HG03060 (cell line): ENCODE data around the gene SYPL1.

Experiments used
- ATAC-seq: cut with Tn5 transposase; IDR thresholded peaks from one replicate; pipeline ENCODE4 v1.9.1; 2021; ENCODE audit warnings: low read depth, moderate number of reproducible peaks; ENCODE audit not compliant: unreplicated experiment

The SYPL1 gene

GRCh38 chr7:106124186-106124585 is 12.1 kb upstream of the SYPL1 start:
- no peak for ATAC-seq

DNA sequence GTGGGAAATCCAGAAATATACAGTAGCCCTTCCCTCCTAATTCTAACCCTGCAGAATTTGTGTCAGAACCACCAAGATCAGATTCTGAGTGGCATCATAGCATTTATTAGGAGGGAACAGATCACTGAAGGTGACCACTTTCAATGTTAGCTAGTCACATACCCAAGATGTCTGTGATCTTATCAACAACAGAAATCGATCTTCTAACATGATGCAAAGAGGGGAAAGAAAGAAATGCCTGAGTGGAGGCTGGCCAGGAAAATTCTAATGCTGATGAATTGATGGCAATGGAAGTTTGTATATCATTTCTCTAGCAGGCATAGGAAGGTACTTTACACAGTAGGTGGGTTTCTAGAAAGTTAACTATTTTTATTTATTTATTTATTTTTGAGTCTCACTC is 10.6 kb upstream of the SYPL1 start:
- ATAC-seq = no peak

DNA sequence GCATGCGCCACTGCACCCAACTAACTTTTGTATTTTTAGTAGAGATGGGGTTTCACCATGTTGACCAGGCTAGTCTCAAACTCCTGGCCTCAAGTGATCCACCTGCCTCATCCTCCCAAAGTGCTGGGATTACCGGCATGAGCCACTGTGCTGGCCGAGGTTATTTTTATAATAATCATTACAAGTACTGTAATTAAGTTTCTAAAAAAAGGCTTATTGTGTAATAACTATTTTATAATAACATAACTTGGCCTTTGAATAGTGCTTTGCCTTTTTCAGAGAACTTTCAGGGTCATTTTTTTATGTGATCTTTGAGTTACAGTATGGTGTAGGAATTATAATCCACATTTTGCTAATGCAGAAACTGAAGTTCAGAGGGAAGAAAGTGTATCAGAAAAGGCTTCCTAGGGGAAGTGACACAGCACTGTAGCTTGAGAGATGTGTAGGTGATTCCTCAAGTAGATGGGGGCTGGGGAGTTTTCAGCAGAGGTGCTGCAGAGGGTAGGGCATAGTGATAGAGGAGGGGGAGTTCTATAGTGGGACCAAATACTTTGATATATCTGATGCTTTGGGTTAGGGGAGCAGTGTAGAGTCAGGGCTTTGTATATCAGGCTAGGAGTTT is 9.2 kb upstream of the SYPL1 start:
- no peak for ATAC-seq

DNA sequence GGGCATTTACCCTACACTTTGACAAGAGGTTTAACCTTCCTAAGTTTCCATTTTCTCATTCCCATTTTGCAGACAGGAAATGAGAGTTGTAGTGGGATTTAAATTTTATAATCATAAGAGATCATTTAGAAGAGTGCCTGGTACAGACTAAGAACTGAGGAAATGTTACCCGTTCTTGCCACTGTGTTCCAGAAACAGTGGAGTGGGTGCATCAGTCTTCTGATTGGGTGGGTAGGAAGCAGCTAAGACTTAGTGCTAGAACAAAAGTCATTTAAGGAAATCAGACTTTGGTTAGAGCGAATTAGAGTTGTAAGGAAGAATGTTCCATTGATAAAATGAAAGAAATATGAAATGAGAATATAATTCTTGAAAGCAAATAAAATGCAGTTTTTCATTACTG is 8.4 kb upstream of the SYPL1 start:
- no peak for ATAC-seq

GRCh38 chr7:106119719-106120118 is 7.6 kb upstream of the SYPL1 start:
- ATAC-seq = no peak

- ATAC-seq = no peak
Observed at GRCh38 chr7:106117786-106118544, 5.9 kb upstream of the SYPL1 start.

GRCh38 chr7:106116161-106116704 is 4.1 kb upstream of the SYPL1 start:
- ATAC-seq = no peak

DNA sequence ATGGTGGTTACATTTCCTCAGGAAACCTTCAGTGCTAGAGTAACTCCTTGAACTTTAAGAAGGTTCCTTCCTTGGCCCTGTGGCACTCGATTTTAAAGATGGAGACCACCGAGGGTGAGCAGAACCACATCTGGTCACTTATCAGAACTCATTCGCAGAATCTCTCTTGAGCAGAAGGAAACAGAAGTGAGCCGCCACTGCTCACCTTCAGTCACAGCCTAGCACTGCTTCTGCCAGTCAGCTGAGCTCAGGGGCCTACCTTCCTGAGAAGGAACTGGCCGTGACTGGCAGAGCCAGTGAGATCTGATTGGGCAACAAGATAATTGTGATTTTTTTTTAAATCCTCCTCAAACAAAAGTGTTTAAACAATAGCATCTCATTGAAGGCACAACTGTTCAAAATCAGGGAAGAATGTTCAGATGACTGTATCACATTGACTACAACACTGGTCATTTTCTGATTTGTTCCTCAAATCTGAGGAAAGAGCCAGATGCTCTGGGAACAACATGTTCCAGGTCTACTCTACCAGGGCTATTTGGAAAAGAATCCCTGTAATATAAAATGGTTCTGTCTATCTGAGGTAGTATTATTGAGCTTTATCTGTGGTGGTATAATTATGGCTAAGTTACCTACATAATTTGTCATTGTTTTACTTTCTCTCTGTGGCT is 2.7 kb upstream of the SYPL1 start:
- no peak for ATAC-seq

DNA sequence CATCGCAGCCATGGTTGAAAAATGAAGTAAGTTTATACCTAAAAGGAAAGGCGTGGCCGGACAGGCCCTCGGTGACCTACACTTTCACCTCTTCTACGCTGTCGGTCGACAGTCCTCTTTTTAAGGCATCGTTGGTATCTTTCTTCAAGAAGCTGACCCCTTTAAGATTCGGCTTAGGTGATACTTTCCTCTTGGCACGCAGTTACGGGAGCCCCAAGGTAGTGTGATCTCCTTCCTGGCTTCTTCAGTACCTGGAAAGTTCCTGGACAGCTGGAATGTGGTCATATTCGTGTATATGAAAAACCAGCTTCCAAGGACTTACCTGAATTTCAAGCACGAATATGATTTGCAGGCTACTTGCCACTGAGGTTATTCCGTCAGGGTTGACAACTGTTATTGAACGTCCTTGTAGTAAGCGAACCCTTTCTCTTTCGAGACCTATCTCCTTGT is 885 bp upstream of the SYPL1 start:
- no peak for ATAC-seq

DNA sequence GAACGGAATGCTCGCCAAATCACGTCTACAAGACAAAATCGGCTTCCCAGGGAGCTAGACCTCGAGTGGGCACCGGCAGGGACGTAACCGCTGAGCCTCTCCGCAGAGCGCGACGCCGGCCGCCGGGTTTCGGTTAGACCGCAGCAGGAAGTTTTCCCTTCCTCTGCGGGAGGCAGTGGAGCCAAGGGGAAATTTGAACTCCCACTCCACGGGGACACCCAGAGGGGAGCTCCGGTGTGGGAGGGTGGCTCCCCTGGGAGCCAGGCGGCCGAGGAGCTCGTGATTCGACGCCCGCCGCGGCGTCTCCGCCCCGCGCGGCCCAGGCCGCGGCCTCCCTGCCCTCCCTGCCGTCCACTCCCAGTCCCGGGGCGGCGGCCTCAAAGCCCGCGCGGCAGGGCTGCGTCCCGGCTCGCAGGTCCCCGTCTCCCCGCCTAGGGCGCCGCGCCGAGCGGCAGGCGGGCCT is 426 bp downstream of the SYPL1 start:
- peak; percentile 5 for ATAC-seq

GRCh38 chr7:106110885-106111654 is 1.0 kb downstream of the SYPL1 start:
- ATAC-seq = no peak

DNA sequence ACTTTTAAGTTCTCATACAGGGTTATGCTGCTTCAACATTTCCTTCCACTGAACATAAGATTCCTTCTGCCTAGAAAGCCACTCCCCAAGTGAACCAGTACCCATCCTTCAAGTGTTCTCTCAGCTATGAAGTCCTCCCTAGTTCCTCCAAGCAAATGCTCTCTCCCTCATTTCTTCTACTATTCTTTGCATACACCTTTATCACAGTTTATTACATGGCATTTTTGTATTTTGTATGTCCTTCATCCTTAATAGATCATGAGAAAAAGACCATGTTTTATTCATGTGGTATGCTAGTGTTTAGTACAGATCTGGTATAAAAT is 1.9 kb downstream of the SYPL1 start:
- ATAC-seq = no peak

DNA sequence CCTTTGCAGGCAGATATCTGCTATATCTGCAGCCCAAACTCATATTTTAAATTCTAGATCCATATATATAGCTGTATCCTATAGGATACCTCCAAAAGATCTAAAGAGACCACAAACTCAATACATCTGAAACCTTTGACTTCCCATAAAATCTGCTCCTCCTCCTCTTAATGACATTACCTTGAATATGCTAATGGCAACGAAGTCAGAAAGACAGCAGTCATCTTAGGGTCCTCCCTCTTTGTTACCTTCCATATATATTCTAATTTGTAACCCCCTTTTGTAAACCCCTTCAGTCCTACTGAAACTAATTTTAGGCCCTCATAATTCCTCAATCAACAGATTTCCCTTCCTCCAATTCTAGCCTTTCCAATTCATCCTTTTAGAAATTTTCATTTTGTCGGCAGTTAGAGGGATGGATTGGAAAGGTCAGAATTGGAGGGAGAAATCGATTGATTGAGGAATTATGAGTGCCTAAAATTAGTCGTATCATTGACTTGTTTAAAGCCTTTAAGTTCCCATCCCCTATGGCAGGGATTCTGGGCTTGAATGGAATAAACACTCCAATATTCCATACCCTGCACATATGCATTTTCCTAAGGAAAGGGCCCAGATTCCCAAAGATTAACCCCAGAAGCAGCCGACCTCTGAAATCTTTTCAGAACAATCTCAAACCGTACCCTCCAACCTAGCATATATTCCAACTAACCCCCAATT is 2.4 kb downstream of the SYPL1 start:
- ATAC-seq = no peak

DNA sequence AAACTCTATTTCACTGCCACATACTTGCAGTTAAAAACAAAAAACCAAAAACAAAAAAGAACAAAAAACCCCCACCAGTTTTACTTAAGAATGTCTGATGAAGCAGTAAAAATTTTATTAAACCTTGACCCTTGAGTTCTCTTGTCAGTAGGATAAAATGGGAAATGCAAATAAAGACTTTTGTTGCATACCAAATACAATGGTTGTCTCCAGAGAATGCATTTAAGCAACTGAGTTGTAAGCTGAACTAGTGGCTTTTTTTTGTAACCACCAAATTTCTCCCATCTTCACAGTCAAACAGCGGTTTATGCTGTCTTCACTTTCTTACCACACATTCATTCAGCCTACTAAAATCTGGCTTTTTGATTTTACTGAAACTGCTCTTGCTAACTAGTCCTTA is 3.1 kb downstream of the SYPL1 start:
- ATAC-seq = no peak

- ATAC-seq = no peak
Observed at GRCh38 chr7:106104721-106105260, 7.3 kb downstream of the SYPL1 start.

- ATAC-seq = no peak
Observed at GRCh38 chr7:106102387-106102966, 9.6 kb downstream of the SYPL1 start.

GRCh38 chr7:106101726-106102125 is 10.4 kb downstream of the SYPL1 start:
- ATAC-seq = no peak

DNA sequence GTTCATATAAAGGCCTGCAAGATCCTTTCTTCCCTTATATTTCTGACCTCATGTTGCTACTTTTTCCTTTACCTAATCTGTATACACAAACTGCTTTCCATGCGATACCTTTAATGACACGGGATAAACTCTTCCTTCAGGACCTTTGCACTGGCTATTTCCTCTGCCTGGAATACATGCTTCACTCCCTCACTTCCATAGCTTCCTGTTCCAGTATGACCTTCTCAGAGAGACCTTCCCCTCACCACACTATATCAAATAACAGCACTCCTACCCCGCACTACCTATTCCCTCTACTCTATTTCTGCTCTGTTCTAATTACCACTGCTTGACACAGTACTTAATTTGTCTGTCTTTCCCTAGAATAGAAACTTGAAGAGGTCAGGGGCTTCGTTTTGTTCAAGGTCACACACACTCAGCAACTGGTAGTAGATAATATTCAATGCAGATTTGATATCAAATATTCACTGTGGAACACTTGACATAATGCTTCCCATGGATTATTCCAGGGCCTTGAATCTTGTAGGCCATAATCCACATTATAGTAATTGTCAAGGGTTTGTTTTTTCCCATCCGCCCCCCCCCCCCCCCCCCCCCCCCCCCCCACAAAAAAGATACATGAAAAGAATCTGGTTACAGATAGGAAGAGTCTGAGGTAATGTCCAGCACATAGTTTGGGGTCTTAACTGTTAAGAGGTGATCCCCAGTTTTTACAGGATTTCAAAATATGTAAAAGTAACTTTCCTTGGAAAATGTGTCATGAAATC is 11.1 kb downstream of the SYPL1 start:
- ATAC-seq = no peak

DNA sequence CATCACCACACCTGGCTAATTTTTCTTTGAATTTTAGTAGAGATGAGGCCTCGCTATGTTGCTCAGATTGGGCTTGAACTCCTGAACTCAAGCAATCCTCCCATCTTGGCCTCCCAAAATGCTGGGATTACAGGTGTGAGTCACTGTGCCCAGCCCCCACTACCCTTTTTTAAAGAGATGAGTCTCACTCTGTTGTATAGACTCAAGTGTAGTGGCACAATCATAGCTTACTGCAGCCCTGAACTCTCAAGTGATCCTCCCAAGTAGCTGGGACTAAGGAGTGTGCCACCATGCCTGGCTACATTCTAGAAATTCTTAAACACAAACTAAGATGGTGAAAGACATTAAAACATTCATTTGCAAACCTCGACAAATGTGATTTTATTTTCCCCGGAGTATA is 12.6 kb downstream of the SYPL1 start:
- ATAC-seq = no peak
